ENCODE measurements around the gene ZNF844.

DNA sequence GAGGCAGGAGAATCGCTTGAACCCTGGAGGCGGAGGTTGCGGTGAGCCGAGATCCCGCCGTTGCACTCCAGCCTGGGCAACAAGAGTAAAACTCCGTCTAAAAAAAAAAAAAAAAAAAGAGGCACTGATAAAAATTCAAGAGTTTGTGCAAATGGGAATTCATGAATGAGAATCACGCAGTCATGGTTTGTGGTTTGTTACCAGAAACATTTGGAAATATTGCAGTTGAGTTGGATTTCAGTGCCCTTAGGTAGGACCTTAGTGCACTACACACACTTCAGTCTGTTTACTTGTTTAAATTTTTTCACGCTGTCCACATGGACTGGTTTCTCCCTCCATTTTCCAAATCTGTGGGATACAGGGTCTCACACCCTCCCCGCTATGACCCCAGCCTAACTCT lies 28.4 kb downstream of the ZNF844 start:
- TF ChIP-seq, protein P1, sequence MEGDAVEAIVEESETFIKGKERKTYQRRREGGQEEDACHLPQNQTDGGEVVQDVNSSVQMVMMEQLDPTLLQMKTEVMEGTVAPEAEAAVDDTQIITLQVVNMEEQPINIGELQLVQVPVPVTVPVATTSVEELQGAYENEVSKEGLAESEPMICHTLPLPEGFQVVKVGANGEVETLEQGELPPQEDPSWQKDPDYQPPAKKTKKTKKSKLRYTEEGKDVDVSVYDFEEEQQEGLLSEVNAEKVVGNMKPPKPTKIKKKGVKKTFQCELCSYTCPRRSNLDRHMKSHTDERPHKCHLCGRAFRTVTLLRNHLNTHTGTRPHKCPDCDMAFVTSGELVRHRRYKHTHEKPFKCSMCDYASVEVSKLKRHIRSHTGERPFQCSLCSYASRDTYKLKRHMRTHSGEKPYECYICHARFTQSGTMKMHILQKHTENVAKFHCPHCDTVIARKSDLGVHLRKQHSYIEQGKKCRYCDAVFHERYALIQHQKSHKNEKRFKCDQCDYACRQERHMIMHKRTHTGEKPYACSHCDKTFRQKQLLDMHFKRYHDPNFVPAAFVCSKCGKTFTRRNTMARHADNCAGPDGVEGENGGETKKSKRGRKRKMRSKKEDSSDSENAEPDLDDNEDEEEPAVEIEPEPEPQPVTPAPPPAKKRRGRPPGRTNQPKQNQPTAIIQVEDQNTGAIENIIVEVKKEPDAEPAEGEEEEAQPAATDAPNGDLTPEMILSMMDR (conservative IDR thresholded peaks at IDR 0.05 in 1 of 2, IDR thresholded peaks at IDR 0.05 in 1 of 2; ENCODE audit: low read depth in 1 of 2, low read length in 2 of 2): no peak
- TF ChIP-seq EZH2 (IDR thresholded peaks at IDR 0.05; ENCODE audit: low read length, missing control alignments): no peak

Measured in fibroblast of lung (primary cell).